ENCODE measurements around the gene PRND.

DNA sequence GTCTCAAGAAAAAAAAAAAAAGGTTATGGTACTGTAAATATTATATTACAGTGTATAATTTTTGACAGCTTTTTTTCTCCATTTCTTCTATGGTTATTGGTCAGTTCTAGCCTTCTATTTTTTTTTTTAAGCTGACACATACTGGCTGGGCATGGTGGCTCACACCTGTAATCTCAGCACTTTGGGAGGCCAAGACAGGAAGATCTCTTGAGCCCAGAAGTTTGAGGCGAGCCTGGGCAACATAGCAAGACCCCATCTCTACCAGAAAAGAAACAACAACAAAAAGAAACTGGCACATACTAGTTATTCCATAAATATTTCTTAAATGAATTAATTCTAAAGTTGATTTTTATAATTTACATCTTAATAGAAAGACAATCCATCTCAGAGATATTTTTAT lies 27.6 kb upstream of the PRND start:
- TF ChIP-seq, protein P1, sequence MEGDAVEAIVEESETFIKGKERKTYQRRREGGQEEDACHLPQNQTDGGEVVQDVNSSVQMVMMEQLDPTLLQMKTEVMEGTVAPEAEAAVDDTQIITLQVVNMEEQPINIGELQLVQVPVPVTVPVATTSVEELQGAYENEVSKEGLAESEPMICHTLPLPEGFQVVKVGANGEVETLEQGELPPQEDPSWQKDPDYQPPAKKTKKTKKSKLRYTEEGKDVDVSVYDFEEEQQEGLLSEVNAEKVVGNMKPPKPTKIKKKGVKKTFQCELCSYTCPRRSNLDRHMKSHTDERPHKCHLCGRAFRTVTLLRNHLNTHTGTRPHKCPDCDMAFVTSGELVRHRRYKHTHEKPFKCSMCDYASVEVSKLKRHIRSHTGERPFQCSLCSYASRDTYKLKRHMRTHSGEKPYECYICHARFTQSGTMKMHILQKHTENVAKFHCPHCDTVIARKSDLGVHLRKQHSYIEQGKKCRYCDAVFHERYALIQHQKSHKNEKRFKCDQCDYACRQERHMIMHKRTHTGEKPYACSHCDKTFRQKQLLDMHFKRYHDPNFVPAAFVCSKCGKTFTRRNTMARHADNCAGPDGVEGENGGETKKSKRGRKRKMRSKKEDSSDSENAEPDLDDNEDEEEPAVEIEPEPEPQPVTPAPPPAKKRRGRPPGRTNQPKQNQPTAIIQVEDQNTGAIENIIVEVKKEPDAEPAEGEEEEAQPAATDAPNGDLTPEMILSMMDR (IDR thresholded peaks at IDR 0.05): no peak
- no peak for TF ChIP-seq POLR2AphosphoS5 (IDR thresholded peaks at IDR 0.05)
